ENCODE measurements around the gene GJA8.

GJA8 gene

DNA sequence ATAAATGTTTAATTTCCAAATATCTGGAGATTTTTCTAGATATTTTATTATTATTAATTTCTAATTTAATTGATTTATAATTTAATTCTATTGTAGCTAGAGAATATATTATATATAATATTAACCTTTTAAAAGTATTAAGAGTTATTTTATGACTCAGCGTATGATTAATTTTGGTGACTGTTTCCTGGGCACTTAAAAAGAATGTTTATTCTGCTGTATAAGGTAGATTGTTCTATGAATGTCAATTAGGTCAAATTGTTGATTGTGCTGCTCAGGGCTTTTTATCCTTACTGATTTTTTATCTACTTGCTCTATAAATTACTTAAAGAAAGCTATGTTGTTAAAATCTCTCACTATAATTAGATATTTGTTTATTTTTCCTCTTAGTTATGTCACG, 20.1 kb upstream of the GJA8 start (continued):
- TF ChIP-seq ZNF24 (tag by site-specific recombination; IDR thresholded peaks at IDR 0.05) = no peak

DNA sequence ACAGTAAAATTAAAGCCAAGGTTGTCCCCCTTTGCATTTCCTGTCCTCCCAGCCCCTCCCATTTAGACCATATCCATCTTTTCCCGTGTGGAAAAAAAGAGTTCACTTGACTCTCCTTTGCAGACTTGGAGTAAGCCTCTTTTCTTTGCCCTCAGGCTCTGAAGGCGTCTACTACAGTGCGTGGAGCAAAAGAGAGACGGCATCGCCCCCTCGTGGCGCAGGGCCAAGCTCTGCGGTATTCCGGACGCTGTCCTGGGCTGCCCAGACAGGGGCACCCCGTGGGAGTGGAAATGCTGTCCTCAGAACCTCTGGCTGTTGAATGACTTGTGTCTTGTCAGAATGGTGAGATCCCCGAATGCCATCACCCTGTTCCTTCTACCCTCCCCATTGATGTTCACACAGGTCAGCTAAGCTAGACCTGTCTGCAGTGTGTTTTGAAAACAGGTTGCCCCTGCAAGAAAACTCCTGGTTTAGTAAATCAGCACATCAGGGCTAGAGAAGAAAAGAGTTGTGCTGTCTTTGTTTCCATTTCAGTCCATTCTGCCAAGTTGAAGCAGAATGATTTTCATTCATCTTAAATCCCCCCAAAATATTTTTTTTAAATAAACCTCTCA, 12.3 kb upstream of the GJA8 start:
- H3K9me3 ChIP-seq (ENCODE audit: control insufficient read depth, insufficient read depth, low read depth, low read length) = no peaks in the 10 kb centered on the region
- POLR2A ChIA-PET = no interaction called here
- H3K4me1 ChIP-seq (ENCODE audit: control insufficient read depth, insufficient read depth, low read length) = no peaks in the 10 kb centered on the region
- no peaks in the 10 kb centered on the region for H3K36me3 ChIP-seq (ENCODE audit: control insufficient read depth in 2 of 2, insufficient read depth in 1 of 2, low read length in 2 of 2)
- no peak overlapping the region for H3K27ac ChIP-seq (ENCODE audit: extremely low read depth, low read depth, low read length)
- CTCF ChIA-PET = interaction anchor here (0.6 to 4.7 kb wide), 8 partner anchors 13 to 616 kb away, joined by 3 to 71 read pairs (median 3); no protein-coding TSS in a partner anchor
- no peak overlapping the region for H3K4me3 ChIP-seq (ENCODE audit: low read depth, low read length)
- TF ChIP-seq ZFHX2 (tag by site-specific recombination; conservative IDR thresholded peaks at IDR 0.05) (peak; percentile 40; the same call in 1 of the 2 replicates), ZFP3 (tag by site-specific recombination; IDR thresholded peaks at IDR 0.05; ENCODE audit: low read depth) (no peak), ZSCAN30 (tag by site-specific recombination; IDR thresholded peaks at IDR 0.05) (peak; percentile 79; the same call in 1 of the 2 replicates), ZNF677 (tag by site-specific recombination; IDR thresholded peaks at IDR 0.05) (no peak), ZNF555 (tag by site-specific recombination; conservative IDR thresholded peaks at IDR 0.05) (no peak), ZBTB8A (tag by site-specific recombination; IDR thresholded peaks at IDR 0.05) (no peak), FEZF1 (tag by site-specific recombination; IDR thresholded peaks at IDR 0.05) (no peak), SCRT2 (tag by site-specific recombination; IDR thresholded peaks at IDR 0.05) (peak; percentile 50), ZNF747 (tag by site-specific recombination; IDR thresholded peaks at IDR 0.05) (no peak), ZNF654 (tag by site-specific recombination; IDR thresholded peaks at IDR 0.05; ENCODE audit: low read depth) (peak; percentile 84), ZNF777 (tag by site-specific recombination; IDR thresholded peaks at IDR 0.05; ENCODE audit: borderline replicate concordance) (no peak)
- TF ChIP-seq, protein P1, sequence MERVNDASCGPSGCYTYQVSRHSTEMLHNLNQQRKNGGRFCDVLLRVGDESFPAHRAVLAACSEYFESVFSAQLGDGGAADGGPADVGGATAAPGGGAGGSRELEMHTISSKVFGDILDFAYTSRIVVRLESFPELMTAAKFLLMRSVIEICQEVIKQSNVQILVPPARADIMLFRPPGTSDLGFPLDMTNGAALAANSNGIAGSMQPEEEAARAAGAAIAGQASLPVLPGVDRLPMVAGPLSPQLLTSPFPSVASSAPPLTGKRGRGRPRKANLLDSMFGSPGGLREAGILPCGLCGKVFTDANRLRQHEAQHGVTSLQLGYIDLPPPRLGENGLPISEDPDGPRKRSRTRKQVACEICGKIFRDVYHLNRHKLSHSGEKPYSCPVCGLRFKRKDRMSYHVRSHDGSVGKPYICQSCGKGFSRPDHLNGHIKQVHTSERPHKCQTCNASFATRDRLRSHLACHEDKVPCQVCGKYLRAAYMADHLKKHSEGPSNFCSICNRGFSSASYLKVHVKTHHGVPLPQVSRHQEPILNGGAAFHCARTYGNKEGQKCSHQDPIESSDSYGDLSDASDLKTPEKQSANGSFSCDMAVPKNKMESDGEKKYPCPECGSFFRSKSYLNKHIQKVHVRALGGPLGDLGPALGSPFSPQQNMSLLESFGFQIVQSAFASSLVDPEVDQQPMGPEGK (tag by site-specific recombination; IDR thresholded peaks at IDR 0.05) = no peak
- TF ChIP-seq, protein P2, sequence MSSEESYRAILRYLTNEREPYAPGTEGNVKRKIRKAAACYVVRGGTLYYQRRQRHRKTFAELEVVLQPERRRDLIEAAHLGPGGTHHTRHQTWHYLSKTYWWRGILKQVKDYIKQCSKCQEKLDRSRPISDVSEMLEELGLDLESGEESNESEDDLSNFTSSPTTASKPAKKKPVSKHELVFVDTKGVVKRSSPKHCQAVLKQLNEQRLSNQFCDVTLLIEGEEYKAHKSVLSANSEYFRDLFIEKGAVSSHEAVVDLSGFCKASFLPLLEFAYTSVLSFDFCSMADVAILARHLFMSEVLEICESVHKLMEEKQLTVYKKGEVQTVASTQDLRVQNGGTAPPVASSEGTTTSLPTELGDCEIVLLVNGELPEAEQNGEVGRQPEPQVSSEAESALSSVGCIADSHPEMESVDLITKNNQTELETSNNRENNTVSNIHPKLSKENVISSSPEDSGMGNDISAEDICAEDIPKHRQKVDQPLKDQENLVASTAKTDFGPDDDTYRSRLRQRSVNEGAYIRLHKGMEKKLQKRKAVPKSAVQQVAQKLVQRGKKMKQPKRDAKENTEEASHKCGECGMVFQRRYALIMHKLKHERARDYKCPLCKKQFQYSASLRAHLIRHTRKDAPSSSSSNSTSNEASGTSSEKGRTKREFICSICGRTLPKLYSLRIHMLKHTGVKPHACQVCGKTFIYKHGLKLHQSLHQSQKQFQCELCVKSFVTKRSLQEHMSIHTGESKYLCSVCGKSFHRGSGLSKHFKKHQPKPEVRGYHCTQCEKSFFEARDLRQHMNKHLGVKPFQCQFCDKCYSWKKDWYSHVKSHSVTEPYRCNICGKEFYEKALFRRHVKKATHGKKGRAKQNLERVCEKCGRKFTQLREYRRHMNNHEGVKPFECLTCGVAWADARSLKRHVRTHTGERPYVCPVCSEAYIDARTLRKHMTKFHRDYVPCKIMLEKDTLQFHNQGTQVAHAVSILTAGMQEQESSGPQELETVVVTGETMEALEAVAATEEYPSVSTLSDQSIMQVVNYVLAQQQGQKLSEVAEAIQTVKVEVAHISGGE (tag by site-specific recombination; conservative IDR thresholded peaks at IDR 0.05; ENCODE audit: low read depth) = no peak
- TF ChIP-seq, protein P3, sequence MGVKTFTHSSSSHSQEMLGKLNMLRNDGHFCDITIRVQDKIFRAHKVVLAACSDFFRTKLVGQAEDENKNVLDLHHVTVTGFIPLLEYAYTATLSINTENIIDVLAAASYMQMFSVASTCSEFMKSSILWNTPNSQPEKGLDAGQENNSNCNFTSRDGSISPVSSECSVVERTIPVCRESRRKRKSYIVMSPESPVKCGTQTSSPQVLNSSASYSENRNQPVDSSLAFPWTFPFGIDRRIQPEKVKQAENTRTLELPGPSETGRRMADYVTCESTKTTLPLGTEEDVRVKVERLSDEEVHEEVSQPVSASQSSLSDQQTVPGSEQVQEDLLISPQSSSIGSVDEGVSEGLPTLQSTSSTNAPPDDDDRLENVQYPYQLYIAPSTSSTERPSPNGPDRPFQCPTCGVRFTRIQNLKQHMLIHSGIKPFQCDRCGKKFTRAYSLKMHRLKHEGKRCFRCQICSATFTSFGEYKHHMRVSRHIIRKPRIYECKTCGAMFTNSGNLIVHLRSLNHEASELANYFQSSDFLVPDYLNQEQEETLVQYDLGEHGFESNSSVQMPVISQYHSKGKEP (tag by site-specific recombination; IDR thresholded peaks at IDR 0.05) = no peak
- TF ChIP-seq, protein P4, sequence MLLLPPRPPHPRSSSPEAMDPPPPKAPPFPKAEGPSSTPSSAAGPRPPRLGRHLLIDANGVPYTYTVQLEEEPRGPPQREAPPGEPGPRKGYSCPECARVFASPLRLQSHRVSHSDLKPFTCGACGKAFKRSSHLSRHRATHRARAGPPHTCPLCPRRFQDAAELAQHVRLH (tag by site-specific recombination; IDR thresholded peaks at IDR 0.05) = no peak
- TF ChIP-seq, protein P5, sequence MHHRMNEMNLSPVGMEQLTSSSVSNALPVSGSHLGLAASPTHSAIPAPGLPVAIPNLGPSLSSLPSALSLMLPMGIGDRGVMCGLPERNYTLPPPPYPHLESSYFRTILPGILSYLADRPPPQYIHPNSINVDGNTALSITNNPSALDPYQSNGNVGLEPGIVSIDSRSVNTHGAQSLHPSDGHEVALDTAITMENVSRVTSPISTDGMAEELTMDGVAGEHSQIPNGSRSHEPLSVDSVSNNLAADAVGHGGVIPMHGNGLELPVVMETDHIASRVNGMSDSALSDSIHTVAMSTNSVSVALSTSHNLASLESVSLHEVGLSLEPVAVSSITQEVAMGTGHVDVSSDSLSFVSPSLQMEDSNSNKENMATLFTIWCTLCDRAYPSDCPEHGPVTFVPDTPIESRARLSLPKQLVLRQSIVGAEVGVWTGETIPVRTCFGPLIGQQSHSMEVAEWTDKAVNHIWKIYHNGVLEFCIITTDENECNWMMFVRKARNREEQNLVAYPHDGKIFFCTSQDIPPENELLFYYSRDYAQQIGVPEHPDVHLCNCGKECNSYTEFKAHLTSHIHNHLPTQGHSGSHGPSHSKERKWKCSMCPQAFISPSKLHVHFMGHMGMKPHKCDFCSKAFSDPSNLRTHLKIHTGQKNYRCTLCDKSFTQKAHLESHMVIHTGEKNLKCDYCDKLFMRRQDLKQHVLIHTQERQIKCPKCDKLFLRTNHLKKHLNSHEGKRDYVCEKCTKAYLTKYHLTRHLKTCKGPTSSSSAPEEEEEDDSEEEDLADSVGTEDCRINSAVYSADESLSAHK (tag by site-specific recombination; IDR thresholded peaks at IDR 0.05) = no peak
- TF ChIP-seq, protein P6, sequence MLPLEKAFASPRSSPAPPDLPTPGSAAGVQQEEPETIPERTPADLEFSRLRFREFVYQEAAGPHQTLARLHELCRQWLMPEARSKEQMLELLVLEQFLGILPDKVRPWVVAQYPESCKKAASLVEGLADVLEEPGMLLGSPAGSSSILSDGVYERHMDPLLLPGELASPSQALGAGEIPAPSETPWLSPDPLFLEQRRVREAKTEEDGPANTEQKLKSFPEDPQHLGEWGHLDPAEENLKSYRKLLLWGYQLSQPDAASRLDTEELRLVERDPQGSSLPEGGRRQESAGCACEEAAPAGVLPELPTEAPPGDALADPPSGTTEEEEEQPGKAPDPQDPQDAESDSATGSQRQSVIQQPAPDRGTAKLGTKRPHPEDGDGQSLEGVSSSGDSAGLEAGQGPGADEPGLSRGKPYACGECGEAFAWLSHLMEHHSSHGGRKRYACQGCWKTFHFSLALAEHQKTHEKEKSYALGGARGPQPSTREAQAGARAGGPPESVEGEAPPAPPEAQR (tag by site-specific recombination; IDR thresholded peaks at IDR 0.05) = no peak
- TF ChIP-seq, protein P7, sequence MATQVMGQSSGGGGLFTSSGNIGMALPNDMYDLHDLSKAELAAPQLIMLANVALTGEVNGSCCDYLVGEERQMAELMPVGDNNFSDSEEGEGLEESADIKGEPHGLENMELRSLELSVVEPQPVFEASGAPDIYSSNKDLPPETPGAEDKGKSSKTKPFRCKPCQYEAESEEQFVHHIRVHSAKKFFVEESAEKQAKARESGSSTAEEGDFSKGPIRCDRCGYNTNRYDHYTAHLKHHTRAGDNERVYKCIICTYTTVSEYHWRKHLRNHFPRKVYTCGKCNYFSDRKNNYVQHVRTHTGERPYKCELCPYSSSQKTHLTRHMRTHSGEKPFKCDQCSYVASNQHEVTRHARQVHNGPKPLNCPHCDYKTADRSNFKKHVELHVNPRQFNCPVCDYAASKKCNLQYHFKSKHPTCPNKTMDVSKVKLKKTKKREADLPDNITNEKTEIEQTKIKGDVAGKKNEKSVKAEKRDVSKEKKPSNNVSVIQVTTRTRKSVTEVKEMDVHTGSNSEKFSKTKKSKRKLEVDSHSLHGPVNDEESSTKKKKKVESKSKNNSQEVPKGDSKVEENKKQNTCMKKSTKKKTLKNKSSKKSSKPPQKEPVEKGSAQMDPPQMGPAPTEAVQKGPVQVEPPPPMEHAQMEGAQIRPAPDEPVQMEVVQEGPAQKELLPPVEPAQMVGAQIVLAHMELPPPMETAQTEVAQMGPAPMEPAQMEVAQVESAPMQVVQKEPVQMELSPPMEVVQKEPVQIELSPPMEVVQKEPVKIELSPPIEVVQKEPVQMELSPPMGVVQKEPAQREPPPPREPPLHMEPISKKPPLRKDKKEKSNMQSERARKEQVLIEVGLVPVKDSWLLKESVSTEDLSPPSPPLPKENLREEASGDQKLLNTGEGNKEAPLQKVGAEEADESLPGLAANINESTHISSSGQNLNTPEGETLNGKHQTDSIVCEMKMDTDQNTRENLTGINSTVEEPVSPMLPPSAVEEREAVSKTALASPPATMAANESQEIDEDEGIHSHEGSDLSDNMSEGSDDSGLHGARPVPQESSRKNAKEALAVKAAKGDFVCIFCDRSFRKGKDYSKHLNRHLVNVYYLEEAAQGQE (tag by site-specific recombination; IDR thresholded peaks at IDR 0.05) = no peak
